ENCODE results near the gene MYOG.
A peak's percentile ranks its signal among the peaks of the same experiment; 100 is the strongest.

MYOG gene

GRCh38 chr1:203045821-203046594 lies 39.8 kb downstream of the MYOG start:
- Mint-ChIP-seq H3K4me3 (no peak overlapping the region), H3K27ac (no peak overlapping the region), H3K27me3 (ENCODE audit: low read depth) (no peaks in the 10 kb centered on the region), H3K9me3 (no peaks in the 10 kb centered on the region), H3K4me1 (ENCODE audit: low read depth) (no peaks in the 10 kb centered on the region), H3K36me3 (ENCODE audit: low read depth) (peaks cover 5% of the 10 kb centered on the region)
- DNase-seq (ENCODE audit: low spot score), result no peak

GRCh38 chr1:203045336-203045735 lies 40.5 kb downstream of the MYOG start:
- H3K36me3 Mint-ChIP-seq (ENCODE audit: low read depth), result peaks cover 5% of the 10 kb centered on the region
- no peak overlapping the region for H3K4me3 Mint-ChIP-seq
- H3K4me1 Mint-ChIP-seq (ENCODE audit: low read depth), result no peaks in the 10 kb centered on the region
- H3K27me3 Mint-ChIP-seq (ENCODE audit: low read depth), result no peaks in the 10 kb centered on the region
- no peak overlapping the region for H3K27ac Mint-ChIP-seq
- H3K9me3 Mint-ChIP-seq, result no peaks in the 10 kb centered on the region
- no peak for DNase-seq (ENCODE audit: low spot score)

DNA sequence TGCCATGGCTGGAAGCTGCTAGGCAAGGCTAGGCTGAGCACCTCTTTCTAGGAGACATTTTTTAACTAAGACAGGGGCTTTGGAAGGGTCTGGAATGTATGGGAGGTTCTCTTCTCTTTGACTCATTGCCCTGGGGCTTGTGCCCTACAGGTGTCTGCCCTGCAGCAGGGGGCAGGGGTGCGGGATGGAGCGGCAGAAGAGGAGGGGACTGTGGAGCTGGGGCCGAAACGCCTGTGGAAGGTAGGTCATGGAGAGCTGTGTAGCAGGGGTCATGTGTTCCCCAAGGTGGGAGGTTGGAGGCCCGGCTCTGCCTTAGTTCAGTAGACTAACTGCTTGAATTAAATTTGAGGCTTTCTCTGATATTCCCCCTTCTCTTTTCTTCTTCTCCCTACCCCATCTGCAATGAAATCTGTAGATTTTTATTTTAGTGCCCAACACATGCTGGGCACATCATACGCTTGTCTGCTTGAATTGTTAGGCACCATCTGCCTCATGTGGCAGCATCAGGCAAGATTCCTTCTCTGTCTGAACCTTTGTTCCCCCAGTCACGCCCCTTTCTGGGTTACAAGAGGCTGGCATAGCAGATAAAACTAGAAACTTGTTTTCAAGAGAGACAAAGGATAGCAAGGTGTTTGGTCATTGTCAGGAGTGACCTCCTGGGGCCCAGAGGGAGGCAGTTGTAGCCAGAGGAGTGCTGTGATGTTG lies 41.1 kb downstream of the MYOG start:
- Mint-ChIP-seq H3K4me1 (ENCODE audit: low read depth) (no peaks in the 10 kb centered on the region), H3K9me3 (no peaks in the 10 kb centered on the region), H3K36me3 (ENCODE audit: low read depth) (peaks cover 5% of the 10 kb centered on the region), H3K4me3 (no peak overlapping the region), H3K27ac (no peak overlapping the region), H3K27me3 (ENCODE audit: low read depth) (no peaks in the 10 kb centered on the region)
- no peak for DNase-seq (ENCODE audit: low spot score)

GRCh38 chr1:203043830-203044545 lies 41.8 kb downstream of the MYOG start:
- H3K27ac Mint-ChIP-seq, result no peak overlapping the region
- no peaks in the 10 kb centered on the region for H3K9me3 Mint-ChIP-seq
- no peak for DNase-seq (ENCODE audit: low spot score)
- H3K27me3 Mint-ChIP-seq (ENCODE audit: low read depth), result no peaks in the 10 kb centered on the region
- no peak overlapping the region for H3K4me3 Mint-ChIP-seq
- peaks cover 1% of the 10 kb centered on the region for H3K4me1 Mint-ChIP-seq (ENCODE audit: low read depth)
- H3K36me3 Mint-ChIP-seq (ENCODE audit: low read depth), result peaks cover 6% of the 10 kb centered on the region

DNA sequence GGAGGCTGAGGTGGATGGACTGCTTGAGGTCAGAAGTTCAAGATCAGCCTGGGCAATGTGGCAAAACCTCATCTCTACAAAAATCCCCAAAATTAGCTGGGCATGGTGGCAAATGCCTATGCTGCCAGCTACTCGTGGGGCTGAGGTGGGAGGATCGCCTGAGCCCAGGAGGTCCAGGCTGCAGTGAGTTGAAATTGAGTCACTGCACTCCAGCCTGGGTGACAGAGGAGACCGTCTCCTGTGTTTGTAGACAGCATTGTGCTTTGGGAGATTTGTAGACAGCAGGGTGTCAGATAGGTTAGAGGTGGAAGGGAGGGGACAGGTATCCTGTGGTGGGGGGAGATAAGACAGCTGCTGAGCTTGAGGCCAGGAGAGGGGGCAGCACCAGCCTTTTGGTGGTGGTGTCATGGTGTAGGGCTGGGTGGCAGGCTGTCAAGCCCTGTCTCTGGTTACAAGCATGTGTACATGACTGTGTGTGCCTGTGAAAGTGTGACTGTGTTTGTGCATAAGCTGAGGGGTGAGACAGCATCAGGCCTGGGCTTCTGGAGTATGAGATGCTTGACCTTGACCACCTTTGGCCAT lies 44.4 kb downstream of the MYOG start:
- Mint-ChIP-seq H3K4me3 (no peak overlapping the region), H3K27me3 (ENCODE audit: low read depth) (no peaks in the 10 kb centered on the region), H3K9me3 (no peaks in the 10 kb centered on the region), H3K27ac (no peak overlapping the region), H3K36me3 (ENCODE audit: low read depth) (peaks cover 6% of the 10 kb centered on the region), H3K4me1 (ENCODE audit: low read depth) (peaks cover 1% of the 10 kb centered on the region)
- no peak for DNase-seq (ENCODE audit: low spot score)

DNA sequence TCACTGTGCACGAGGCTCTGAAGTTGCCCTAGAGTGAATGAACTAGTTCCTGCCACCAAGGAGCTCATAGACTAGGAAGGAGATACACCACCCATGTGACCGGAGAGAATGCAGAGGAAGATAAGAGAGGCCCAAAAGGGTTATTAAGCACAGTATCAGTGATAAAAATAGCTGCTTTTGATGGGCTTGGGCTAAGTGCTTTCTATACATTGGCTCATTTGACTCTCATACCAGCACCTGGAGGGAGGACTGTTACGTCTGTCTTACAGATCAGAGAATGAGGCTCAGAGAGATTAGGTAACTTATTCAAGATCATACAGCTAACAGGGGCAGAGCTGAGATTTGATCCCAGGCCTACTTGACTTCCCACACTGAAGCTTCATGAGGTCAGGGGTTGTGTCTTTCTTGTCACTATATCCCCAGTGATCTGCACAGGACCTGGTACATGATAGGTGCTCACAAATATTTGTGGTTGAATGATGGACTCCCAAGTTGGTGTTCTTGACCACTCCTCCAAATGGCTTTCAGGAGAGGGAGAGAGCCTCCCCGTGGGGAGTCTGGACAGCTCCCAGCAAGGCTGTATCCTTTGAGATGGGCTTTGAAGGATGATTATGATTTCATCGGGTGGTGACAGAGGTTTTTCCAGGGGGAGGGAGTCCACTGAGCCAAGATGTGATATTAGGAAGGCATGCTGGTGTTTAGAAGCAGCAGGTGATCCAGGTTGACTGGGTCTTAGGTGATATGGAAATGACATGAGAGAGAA lies 45.1 kb downstream of the MYOG start:
- no peak for DNase-seq (ENCODE audit: low spot score)
- Mint-ChIP-seq H3K9me3 (no peaks in the 10 kb centered on the region), H3K4me3 (no peak overlapping the region)

DNA sequence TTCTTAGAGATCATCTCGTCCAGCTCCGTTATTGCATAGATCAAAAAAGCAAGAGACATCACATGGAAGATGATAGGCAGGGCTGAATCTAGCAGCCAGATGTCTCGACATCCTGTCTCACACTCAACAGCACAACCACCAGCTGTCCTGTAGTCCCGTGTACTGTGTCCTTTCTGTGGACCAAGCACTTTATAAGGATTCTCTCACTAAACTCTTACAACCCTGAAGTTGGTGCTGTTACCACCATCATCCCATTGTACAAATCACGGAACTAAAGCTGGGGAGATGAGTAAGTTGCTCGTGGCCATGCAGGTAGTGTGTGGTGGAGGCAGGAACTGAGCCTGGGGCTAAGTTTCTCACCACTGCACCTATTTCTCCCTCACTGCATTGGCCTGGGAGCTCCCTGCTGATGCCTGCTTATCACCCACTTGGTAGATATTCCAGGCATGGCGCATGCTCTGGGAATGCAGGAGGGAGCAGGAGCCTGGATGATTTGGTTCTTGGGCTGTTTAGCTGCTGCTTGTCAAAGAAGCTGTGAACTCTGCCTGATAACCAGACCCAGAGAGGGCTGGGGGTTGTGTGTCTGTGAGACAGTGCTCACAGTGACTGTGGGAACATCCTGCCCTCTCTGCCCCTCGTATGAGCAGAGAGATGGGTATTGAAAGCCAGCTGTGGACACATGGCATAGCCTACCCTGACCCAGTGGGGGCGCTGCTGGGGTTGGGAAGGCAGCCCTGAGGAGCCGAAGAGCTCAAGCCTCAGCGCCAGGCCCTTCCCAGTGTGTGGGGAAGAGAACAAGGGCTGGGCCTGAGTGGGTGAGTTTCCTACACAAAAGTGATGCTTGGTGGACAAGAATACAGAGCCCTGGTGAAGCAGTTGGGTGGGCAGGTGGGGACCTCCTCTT lies 46.0 kb downstream of the MYOG start:
- Mint-ChIP-seq H3K4me3 (no peak overlapping the region), H3K27ac (no peak overlapping the region), H3K27me3 (ENCODE audit: low read depth) (no peaks in the 10 kb centered on the region), H3K4me1 (ENCODE audit: low read depth) (peaks cover 1% of the 10 kb centered on the region), H3K9me3 (no peaks in the 10 kb centered on the region), H3K36me3 (ENCODE audit: low read depth) (peaks cover 4% of the 10 kb centered on the region)
- no peak for DNase-seq (ENCODE audit: low spot score)

More for the DNA sequence above, 45.1 kb downstream of the MYOG start:
- Mint-ChIP-seq H3K27me3 (ENCODE audit: low read depth) (no peaks in the 10 kb centered on the region), H3K27ac (no peak overlapping the region), H3K4me1 (ENCODE audit: low read depth) (peaks cover 1% of the 10 kb centered on the region), H3K36me3 (ENCODE audit: low read depth) (peaks cover 6% of the 10 kb centered on the region)

GRCh38 chr1:203038891-203039608 lies 46.8 kb downstream of the MYOG start:
- peaks cover 4% of the 10 kb centered on the region for H3K36me3 Mint-ChIP-seq (ENCODE audit: low read depth)
- no peaks in the 10 kb centered on the region for H3K9me3 Mint-ChIP-seq
- peaks cover 3% of the 10 kb centered on the region for H3K4me1 Mint-ChIP-seq (ENCODE audit: low read depth)
- H3K4me3 Mint-ChIP-seq, result no peak overlapping the region
- no peak overlapping the region for H3K27ac Mint-ChIP-seq
- DNase-seq (ENCODE audit: low spot score), result peak; percentile 32
- H3K27me3 Mint-ChIP-seq (ENCODE audit: low read depth), result no peaks in the 10 kb centered on the region

DNA sequence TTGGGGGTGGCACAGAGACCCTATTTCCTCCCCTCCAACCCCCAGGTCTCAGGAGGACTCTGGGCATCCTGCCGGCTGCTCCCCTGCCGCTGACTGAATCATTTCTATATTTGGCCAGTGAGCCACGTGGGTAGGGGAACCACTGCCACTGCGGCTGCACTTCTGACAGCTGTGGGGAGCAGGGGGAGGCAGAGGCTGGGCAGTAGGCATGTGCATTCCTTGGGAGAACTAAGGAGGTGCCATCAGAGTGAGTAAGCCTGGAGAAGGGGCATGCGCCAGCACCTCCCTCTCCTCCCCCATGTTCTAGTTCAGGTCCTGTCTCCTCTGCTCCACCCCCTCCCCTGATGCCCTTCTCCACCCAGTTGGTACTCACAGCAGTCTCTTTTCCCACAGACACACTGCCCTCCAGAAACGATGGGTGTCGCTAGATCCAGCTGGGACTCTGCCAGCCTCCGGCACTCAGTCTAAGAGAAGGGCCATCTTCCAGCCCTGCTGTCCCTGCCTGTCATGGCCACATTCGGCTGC lies 47.5 kb downstream of the MYOG start:
- Mint-ChIP-seq H3K27me3 (ENCODE audit: low read depth) (no peaks in the 10 kb centered on the region), H3K4me3 (no peak overlapping the region), H3K4me1 (ENCODE audit: low read depth) (peaks cover 4% of the 10 kb centered on the region), H3K9me3 (no peaks in the 10 kb centered on the region), H3K36me3 (ENCODE audit: low read depth) (peaks cover 4% of the 10 kb centered on the region), H3K27ac (no peak overlapping the region)
- no peak for DNase-seq (ENCODE audit: low spot score)

DNA sequence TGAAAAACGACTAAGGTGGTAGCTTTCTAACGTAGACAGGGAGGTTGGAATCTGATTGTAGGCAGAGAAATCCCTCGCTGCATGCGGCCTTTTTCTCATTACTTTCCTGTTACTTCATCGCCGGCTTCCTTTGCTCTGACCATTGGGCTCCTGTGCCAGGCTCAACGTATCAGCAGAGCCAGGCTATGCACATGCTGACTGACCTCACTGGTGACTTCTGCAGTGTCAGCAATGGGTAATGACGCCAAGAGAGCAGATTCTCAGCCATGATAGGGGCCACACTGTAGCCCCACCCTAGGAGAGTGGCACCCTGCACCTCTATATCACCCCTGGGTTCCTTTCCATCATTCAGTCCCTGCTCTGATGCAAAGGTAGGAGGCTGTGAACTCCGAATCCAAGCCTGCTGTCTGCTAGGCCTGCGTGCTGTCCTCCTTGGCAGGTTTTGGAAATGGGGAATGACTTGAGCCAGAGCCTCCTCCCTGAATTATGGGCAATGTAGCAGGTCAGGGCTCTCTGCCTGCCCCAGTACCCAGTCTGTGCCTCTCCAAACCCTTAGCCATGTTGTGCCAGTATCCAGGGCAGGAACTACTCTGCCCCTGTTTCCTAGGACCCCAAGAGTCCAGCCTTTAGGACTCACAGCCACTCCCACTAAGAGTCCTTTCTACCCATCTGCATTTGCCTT lies 48.2 kb downstream of the MYOG start:
- no peak for DNase-seq (ENCODE audit: low spot score)
- H3K27me3 Mint-ChIP-seq (ENCODE audit: low read depth), result no peaks in the 10 kb centered on the region
- peaks cover 1% of the 10 kb centered on the region for H3K36me3 Mint-ChIP-seq (ENCODE audit: low read depth)
- H3K27ac Mint-ChIP-seq, result no peak overlapping the region
- H3K9me3 Mint-ChIP-seq, result no peaks in the 10 kb centered on the region
- H3K4me3 Mint-ChIP-seq, result no peak overlapping the region
- H3K4me1 Mint-ChIP-seq (ENCODE audit: low read depth), result peaks cover 4% of the 10 kb centered on the region

- no peak for DNase-seq (ENCODE audit: low spot score)
- no peaks in the 10 kb centered on the region for H3K9me3 Mint-ChIP-seq
These were observed 49.3 kb downstream of the MYOG start for GRCh38 chr1:203036537-203036936.

GRCh38 chr1:203036135-203036534 lies 49.7 kb downstream of the MYOG start:
- H3K27ac Mint-ChIP-seq, result no peak overlapping the region
- H3K4me3 Mint-ChIP-seq, result no peak overlapping the region
- peaks cover 1% of the 10 kb centered on the region for H3K36me3 Mint-ChIP-seq (ENCODE audit: low read depth)
- no peak for DNase-seq (ENCODE audit: low spot score)
- peaks cover 4% of the 10 kb centered on the region for H3K4me1 Mint-ChIP-seq (ENCODE audit: low read depth)
- no peaks in the 10 kb centered on the region for H3K9me3 Mint-ChIP-seq
- no peaks in the 10 kb centered on the region for H3K27me3 Mint-ChIP-seq (ENCODE audit: low read depth)

More at GRCh38 chr1:203036537-203036936, 49.3 kb downstream of the MYOG start:
- peaks cover 4% of the 10 kb centered on the region for H3K4me1 Mint-ChIP-seq (ENCODE audit: low read depth)
- peaks cover 1% of the 10 kb centered on the region for H3K36me3 Mint-ChIP-seq (ENCODE audit: low read depth)
- no peak overlapping the region for H3K27ac Mint-ChIP-seq
- H3K4me3 Mint-ChIP-seq, result no peak overlapping the region
- no peaks in the 10 kb centered on the region for H3K27me3 Mint-ChIP-seq (ENCODE audit: low read depth)

All from T-helper 2 cell treated with Interferon-gamma antibody and Interleukin-4, amounts not matched to agents 5 μg/mL and 100 μg/mL, for 36 hours (primary cell).